Liver (tissue), 2 donors: Measurements from ENCODE around the gene GLIPR2.

Experiments
- YY1 ChIP-seq: IDR thresholded peaks from 2 replicates; pipeline ENCODE4 v1.6.1; 2016; ENCODE audit warnings: antibody characterized with exemption, mild to moderate bottlenecking
- TF ChIP-seq, protein P1 (sequence below): fragments of 150-350 bp; IDR thresholded peaks from 2 replicates; pipeline ENCODE4 v1.5.1; 2017; ENCODE audit warnings: improper control_type of control experiment, low read depth, low read length; ENCODE audit not compliant: missing input control
- donor health status: healthy.

DNA sequence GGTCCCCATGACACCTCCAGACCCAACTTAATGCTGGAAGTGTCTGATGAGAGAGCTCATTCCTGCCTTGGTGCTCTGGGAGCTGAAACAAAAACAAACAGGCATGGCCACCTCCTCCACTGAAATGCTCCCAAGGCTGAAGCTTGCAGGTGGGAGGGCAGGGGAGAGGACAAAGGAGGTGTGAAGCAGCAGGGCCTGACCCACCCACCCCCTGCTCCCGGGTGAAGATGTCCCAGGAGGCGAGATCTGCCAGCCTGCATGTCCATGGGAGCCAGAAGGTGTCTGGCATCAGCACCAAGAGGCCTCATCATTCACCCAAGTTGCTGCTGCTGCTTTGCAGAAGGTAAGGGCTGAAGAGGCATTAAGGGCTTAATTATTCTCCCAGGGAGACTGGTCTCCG, 28.5 kb downstream of the GLIPR2 start:
- TF ChIP-seq, protein P1, sequence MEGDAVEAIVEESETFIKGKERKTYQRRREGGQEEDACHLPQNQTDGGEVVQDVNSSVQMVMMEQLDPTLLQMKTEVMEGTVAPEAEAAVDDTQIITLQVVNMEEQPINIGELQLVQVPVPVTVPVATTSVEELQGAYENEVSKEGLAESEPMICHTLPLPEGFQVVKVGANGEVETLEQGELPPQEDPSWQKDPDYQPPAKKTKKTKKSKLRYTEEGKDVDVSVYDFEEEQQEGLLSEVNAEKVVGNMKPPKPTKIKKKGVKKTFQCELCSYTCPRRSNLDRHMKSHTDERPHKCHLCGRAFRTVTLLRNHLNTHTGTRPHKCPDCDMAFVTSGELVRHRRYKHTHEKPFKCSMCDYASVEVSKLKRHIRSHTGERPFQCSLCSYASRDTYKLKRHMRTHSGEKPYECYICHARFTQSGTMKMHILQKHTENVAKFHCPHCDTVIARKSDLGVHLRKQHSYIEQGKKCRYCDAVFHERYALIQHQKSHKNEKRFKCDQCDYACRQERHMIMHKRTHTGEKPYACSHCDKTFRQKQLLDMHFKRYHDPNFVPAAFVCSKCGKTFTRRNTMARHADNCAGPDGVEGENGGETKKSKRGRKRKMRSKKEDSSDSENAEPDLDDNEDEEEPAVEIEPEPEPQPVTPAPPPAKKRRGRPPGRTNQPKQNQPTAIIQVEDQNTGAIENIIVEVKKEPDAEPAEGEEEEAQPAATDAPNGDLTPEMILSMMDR: no peak
- no peak for TF ChIP-seq YY1
